ENCODE results near the gene FBXL15. TPM values are rescaled to one million over a fixed set of nuclear protein-coding genes. Genes with fewer than 3 reads are reported as not detected.

FBXL15 gene
- polyA plus RNA-seq, 4 donors = 24.8 to 47.0 (median 34.6) TPM

DNA sequence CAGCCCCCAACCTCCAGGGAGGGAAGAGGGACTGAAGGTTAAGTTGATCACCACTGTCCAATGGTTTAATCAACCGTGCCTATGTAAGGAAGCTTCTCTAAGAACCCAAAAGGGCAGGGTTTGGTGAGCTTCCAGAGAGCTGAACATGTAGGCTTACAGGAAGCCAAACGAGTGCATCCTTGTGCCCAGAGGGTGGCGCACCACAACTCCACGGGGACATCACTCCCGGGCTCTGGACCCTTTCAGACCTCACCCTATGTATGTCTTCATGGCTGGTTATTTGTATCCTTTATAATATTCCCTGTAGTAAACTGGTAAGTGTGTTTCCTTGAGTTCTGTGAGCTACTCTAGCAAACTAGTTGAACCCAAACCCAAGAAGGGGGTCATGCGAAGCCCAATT lies 36.6 kb upstream of the FBXL15 start:
- H3K27ac ChIP-seq (ENCODE audit: low read depth in 1 of 3, low read length in 2 of 3) = no peak overlapping the region
- FAIRE-seq = no peak
- DNase-seq = no peak

DNA sequence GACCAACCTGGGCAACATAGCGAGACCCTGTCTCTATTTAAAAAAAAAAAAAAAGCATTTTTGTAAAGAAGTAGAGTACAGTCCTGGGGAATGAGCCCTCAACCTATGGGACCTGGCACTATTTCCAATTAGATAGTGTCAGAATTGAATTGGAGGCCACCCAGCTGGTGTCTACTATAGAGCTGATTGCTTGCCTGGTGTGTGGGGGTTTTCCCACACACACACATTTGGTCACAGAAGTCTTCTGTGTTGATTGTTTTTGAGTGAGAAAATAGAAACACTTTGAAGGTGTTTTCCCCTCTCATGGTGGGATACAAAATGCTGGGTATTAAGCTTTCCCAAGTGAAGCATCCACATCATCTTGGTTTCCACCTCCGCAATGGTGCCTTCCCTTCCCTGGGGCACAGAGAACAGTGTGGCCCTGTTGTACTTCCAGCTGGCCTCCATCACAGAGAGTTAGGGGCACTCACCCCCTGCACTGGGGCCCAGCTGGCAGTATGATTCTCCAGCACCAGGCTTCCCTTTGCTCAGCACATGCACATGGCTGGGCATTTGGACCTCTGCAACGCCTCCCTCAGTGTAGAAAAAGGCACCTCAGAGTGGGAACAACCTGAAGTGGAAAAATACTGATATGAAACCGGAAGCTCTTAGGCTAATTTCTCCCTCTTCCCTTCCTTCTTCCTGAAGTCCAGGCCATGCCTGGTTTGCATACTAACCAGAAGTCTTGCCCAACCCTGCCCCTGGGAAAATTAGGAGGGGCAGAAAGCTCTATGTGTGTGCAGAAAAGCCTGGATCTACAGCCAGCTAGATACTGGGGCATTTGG lies 35.8 kb upstream of the FBXL15 start:
- Histone ChIP-seq H3K4me1 (ENCODE audit: control insufficient read depth in 3 of 3, insufficient read depth in 2 of 3, low read depth in 1 of 3, low read length in 2 of 3) (no peaks in the 10 kb centered on the region), H3K27ac (ENCODE audit: low read depth in 1 of 3, low read length in 2 of 3) (no peak overlapping the region), H3K36me3 (ENCODE audit: control insufficient read depth in 3 of 3, insufficient read depth in 2 of 3, low read depth in 1 of 3, low read length in 3 of 3) (peaks cover 14 to 43% (median 18%) of the 10 kb centered on the region in 3 donors), H3K9me3 (ENCODE audit: control insufficient read depth in 2 of 2, insufficient read depth in 1 of 2, low read depth in 1 of 2, low read length in 1 of 2) (no peaks in the 10 kb centered on the region), H3K27me3 (ENCODE audit: control insufficient read depth in 3 of 3, insufficient read depth in 3 of 3, low read length in 3 of 3) (no peaks in the 10 kb centered on the region), H3K4me3 (ENCODE audit: low read depth in 1 of 3, low read length in 3 of 3) (no peak overlapping the region)
- FAIRE-seq (no peak), DNase-seq (no peak)
- WGBS, 3 donors = 64 to 69% (median 68%) methylated on average over 4 of the region's 4 CpGs

More for the DNA sequence above, 36.6 kb upstream of the FBXL15 start:
- no peaks in the 10 kb centered on the region for H3K27me3 ChIP-seq (ENCODE audit: control insufficient read depth in 3 of 3, insufficient read depth in 3 of 3, low read length in 3 of 3)
- no peaks in the 10 kb centered on the region for H3K4me1 ChIP-seq (ENCODE audit: control insufficient read depth in 3 of 3, insufficient read depth in 2 of 3, low read depth in 1 of 3, low read length in 2 of 3)
- peaks cover 22 to 51% (median 22%) of the 10 kb centered on the region in 3 donors for H3K36me3 ChIP-seq (ENCODE audit: control insufficient read depth in 3 of 3, insufficient read depth in 2 of 3, low read depth in 1 of 3, low read length in 3 of 3)
- no peak overlapping the region for H3K4me3 ChIP-seq (ENCODE audit: low read depth in 1 of 3, low read length in 3 of 3)
- 50 to 66% (median 65%) methylated on average over 6 of the region's 6 CpGs for WGBS, 3 donors
- no peaks in the 10 kb centered on the region for H3K9me3 ChIP-seq (ENCODE audit: control insufficient read depth in 2 of 2, insufficient read depth in 1 of 2, low read depth in 1 of 2, low read length in 1 of 2)

DNA sequence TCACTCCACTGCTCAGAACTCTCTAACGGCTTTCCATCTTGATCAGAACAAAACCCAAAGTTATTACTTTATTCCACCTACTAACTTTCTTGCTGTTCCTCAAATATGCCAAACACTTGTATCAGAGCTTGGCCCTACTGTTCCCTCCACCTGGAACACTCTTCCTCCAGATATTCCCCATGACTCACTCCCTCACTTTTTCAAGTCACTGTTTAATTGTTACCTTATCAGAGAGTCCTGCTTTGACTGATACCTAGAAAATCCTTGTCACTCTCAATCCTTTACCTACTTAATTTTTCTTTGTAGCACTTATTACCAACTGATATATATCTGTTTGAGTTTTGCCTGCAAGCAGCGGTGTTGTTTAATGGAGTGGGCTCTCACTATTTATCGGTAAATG lies 30.7 kb upstream of the FBXL15 start:
- peaks cover 0 to 7% (median 0%) of the 10 kb centered on the region in 3 donors for H3K27me3 ChIP-seq (ENCODE audit: control insufficient read depth in 3 of 3, insufficient read depth in 3 of 3, low read length in 3 of 3)
- no peaks in the 10 kb centered on the region for H3K36me3 ChIP-seq (ENCODE audit: control insufficient read depth in 3 of 3, insufficient read depth in 2 of 3, low read depth in 1 of 3, low read length in 3 of 3)
- no peaks in the 10 kb centered on the region for H3K9me3 ChIP-seq (ENCODE audit: control insufficient read depth in 2 of 2, insufficient read depth in 1 of 2, low read depth in 1 of 2, low read length in 1 of 2)
- peaks cover 0 to 2% (median 0%) of the 10 kb centered on the region in 3 donors for H3K4me1 ChIP-seq (ENCODE audit: control insufficient read depth in 3 of 3, insufficient read depth in 2 of 3, low read depth in 1 of 3, low read length in 2 of 3)
- WGBS, 3 donors = 65 to 87% (median 78%) methylated on average over 3 of the region's 3 CpGs
- H3K4me3 ChIP-seq (ENCODE audit: low read depth in 1 of 3, low read length in 3 of 3) = no peak overlapping the region
- DNase-seq = no peak
- no peak overlapping the region for H3K27ac ChIP-seq (ENCODE audit: low read depth in 1 of 3, low read length in 2 of 3)
- no peak for FAIRE-seq

DNA sequence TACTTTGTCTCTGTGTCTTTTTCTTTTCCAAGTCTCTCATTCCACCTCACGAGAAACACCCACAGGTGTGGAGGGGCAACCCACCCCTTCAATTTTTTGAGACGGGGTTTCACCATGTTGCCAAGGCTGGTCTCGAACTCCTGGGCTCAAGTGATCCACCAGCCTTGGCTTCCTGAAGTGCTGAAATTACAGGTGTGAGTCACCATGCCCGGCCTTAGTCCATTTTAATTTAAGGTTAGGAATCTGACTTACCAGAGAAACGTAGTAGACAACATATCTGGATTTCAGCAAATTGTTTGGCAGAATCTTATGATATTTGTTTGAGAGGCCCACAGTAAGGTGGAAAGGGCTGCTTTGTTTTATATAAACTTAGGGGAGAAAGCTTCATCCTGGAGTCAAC lies 28.3 kb upstream of the FBXL15 start:
- Histone ChIP-seq H3K36me3 (ENCODE audit: control insufficient read depth in 3 of 3, insufficient read depth in 2 of 3, low read depth in 1 of 3, low read length in 3 of 3) (peaks cover 0 to 14% (median 0%) of the 10 kb centered on the region in 3 donors), H3K4me1 (ENCODE audit: control insufficient read depth in 3 of 3, insufficient read depth in 2 of 3, low read depth in 1 of 3, low read length in 2 of 3) (peaks cover 2 to 17% (median 4%) of the 10 kb centered on the region in 3 donors), H3K27ac (ENCODE audit: low read depth in 1 of 3, low read length in 2 of 3) (no peak overlapping the region), H3K9me3 (ENCODE audit: control insufficient read depth in 2 of 2, insufficient read depth in 1 of 2, low read depth in 1 of 2, low read length in 1 of 2) (no peaks in the 10 kb centered on the region), H3K4me3 (ENCODE audit: low read depth in 1 of 3, low read length in 3 of 3) (no peak overlapping the region), H3K27me3 (ENCODE audit: control insufficient read depth in 3 of 3, insufficient read depth in 3 of 3, low read length in 3 of 3) (peaks cover 0 to 7% (median 0%) of the 10 kb centered on the region in 3 donors)
- DNase-seq (no peak), FAIRE-seq (no peak)
- WGBS, 3 donors = 69 to 87% (median 74%) methylated on average over 5 of the region's 5 CpGs

DNA sequence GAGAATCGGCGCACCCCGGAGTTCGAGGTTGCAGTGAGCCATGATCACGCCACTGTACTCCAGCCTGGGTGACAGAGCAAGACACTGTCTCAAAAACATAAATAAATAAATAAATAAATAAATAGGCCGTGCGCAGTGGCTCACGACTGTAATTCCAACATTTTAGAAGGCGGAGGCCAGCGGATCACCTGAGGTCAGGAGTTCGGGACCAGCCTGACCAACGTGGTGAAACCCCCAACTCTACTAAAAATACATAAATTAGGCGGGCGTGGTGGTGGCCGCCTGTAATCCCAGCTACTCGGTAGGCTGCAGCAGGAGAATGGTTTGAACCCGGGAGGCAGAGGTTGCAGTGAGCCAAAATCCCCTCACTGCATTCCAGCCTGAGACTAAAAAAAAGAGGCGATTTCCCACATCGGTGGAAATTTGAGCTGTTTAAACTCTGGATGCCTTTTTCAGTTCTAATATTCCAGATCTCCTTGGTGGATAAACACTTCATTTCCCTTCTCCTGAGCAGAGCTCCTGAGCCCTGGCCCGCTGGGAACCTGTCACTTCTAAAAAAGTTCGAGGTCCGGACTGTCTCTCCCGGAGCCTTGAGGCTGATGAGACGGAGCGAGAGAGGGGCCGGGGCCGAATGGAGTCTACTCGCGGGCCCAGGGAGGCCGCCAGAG lies 27.1 kb upstream of the FBXL15 start:
- Histone ChIP-seq H3K27me3 (ENCODE audit: control insufficient read depth in 3 of 3, insufficient read depth in 3 of 3, low read length in 3 of 3) (peaks cover 0 to 7% (median 0%) of the 10 kb centered on the region in 3 donors), H3K9me3 (ENCODE audit: control insufficient read depth in 2 of 2, insufficient read depth in 1 of 2, low read depth in 1 of 2, low read length in 1 of 2) (no peaks in the 10 kb centered on the region), H3K36me3 (ENCODE audit: control insufficient read depth in 3 of 3, insufficient read depth in 2 of 3, low read depth in 1 of 3, low read length in 3 of 3) (peaks cover 0 to 27% (median 0%) of the 10 kb centered on the region in 3 donors), H3K4me3 (ENCODE audit: low read depth in 1 of 3, low read length in 3 of 3) (peak overlapping the region; percentile 19 to 65 (median 62)), H3K4me1 (ENCODE audit: control insufficient read depth in 3 of 3, insufficient read depth in 2 of 3, low read depth in 1 of 3, low read length in 2 of 3) (peaks cover 2 to 17% (median 4%) of the 10 kb centered on the region in 3 donors), H3K27ac (ENCODE audit: low read depth in 1 of 3, low read length in 2 of 3) (peak overlapping the region; percentile 91 to 96 (median 93))
- FAIRE-seq = no peak
- no peak for DNase-seq
- 15 to 29% (median 21%) methylated on average over 30 of the region's 30 CpGs for WGBS, 3 donors

DNA sequence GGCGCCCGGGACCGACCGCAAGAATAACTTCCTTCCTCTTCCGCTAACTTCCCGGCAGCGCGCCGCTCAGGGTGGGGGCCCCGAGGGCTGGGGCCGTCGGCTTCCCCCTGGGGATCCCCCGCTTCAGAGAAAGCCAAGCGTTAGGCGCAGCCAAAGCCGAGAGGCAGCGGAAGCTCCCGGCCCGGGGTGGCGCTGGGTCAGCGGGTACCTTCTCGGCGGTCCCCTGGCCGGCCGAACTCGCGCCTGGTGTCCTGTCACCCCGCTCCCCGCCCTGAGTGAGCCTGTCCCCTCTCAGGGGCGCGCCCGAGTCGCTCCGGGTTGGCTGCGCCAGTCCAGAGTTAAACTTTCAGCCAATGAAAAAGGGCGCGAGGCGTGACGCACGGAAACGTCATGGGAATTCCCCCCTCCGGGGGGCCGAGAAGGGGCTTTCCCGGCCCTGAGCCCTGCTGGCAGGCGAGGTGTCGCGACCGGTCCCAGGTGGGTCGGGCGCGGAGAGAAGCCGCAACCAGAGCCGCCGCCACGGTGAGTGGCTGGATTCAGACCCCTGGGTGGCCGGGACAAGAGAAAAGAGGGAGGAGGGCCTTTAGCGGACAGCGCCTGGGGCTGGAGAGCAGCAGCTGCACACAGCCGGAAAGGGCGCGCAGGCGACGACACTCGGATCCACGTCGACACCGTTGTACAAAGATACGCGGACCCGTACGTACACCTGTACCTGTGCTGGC lies 26.4 kb upstream of the FBXL15 start:
- peaks cover 2 to 17% (median 4%) of the 10 kb centered on the region in 3 donors for H3K4me1 ChIP-seq (ENCODE audit: control insufficient read depth in 3 of 3, insufficient read depth in 2 of 3, low read depth in 1 of 3, low read length in 2 of 3)
- FAIRE-seq (no peak), DNase-seq (peak; percentile 93 to 96)
- peaks cover 0 to 7% (median 0%) of the 10 kb centered on the region in 3 donors for H3K27me3 ChIP-seq (ENCODE audit: control insufficient read depth in 3 of 3, insufficient read depth in 3 of 3, low read length in 3 of 3)
- 0% methylated on average over 61 to 71 of the region's 71 CpGs for WGBS, 3 donors
- peak overlapping the region; percentile 91 to 96 (median 93) for H3K27ac ChIP-seq (ENCODE audit: low read depth in 1 of 3, low read length in 2 of 3)
- H3K4me3 ChIP-seq (ENCODE audit: low read depth in 1 of 3, low read length in 3 of 3) = peak overlapping the region; percentile 62 to 74 (median 65)
- H3K36me3 ChIP-seq (ENCODE audit: control insufficient read depth in 3 of 3, insufficient read depth in 2 of 3, low read depth in 1 of 3, low read length in 3 of 3) = peaks cover 0 to 31% (median 0%) of the 10 kb centered on the region in 3 donors
- H3K9me3 ChIP-seq (ENCODE audit: control insufficient read depth in 2 of 2, insufficient read depth in 1 of 2, low read depth in 1 of 2, low read length in 1 of 2) = no peaks in the 10 kb centered on the region

DNA sequence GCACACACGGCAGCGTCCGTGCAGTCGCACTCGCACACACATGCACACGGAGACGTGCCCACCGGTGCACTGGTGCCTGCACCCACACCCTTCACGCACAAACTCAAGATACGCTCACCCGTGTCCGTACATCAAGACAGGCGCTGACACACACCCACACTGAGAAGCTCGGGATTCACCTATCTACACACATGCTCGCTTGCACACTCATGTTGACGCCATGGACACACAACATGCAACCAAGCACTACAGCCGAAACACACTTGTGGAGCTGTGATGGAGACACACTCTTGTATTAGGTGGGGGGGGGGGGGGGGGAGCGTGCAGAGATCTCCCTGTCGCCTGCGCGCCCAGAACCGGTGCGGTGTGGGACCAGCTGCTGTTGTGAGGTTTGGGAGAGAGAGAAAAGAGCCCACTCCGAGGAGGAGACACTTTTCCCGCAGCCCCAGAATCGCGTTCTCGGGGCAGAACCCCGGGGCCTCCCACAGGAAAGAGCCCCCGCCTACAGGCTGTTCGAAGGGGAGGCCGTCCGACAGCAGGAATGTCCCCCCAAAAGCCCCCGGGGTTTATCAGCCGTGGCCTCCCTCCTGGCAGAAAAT lies 25.7 kb upstream of the FBXL15 start:
- WGBS, 3 donors = 0 to 1% (median 0%) methylated on average over 29 to 35 of the region's 35 CpGs
- Histone ChIP-seq H3K9me3 (ENCODE audit: control insufficient read depth in 2 of 2, insufficient read depth in 1 of 2, low read depth in 1 of 2, low read length in 1 of 2) (no peaks in the 10 kb centered on the region), H3K4me1 (ENCODE audit: control insufficient read depth in 3 of 3, insufficient read depth in 2 of 3, low read depth in 1 of 3, low read length in 2 of 3) (peaks cover 2 to 20% (median 4%) of the 10 kb centered on the region in 3 donors), H3K36me3 (ENCODE audit: control insufficient read depth in 3 of 3, insufficient read depth in 2 of 3, low read depth in 1 of 3, low read length in 3 of 3) (peaks cover 0 to 34% (median 0%) of the 10 kb centered on the region in 3 donors), H3K27me3 (ENCODE audit: control insufficient read depth in 3 of 3, insufficient read depth in 3 of 3, low read length in 3 of 3) (peaks cover 0 to 7% (median 0%) of the 10 kb centered on the region in 3 donors), H3K27ac (ENCODE audit: low read depth in 1 of 3, low read length in 2 of 3) (peak overlapping the region; percentile 91 to 96 (median 93)), H3K4me3 (ENCODE audit: low read depth in 1 of 3, low read length in 3 of 3) (peak overlapping the region; percentile 62 to 74 (median 65))
- no peak for FAIRE-seq
- no peak for DNase-seq

Data from small intestine (tissue), 7 donors.